ENCODE results near the gene SUGP1.

Gene SUGP1

GRCh38 chr19:19276386-19276785 is 43.9 kb downstream of the SUGP1 start:
- no peak overlapping the region for H3K4me3 ChIP-seq (ENCODE audit: low read depth, low read length)
- no peak for TF ChIP-seq CTCF (IDR thresholded peaks at IDR 0.05; ENCODE audit: control insufficient read depth, extremely low read depth, insufficient read depth)
- no peak for DNase-seq (ENCODE audit: low read depth)

GRCh38 chr19:19274716-19275565 is 45.4 kb downstream of the SUGP1 start:
- TF ChIP-seq CTCF (IDR thresholded peaks at IDR 0.05; ENCODE audit: control insufficient read depth, extremely low read depth, insufficient read depth) = no peak
- H3K4me3 ChIP-seq (ENCODE audit: low read depth, low read length) = no peak overlapping the region

GRCh38 chr19:19274146-19274545 is 46.2 kb downstream of the SUGP1 start:
- H3K4me3 ChIP-seq (ENCODE audit: low read depth, low read length) = no peak overlapping the region
- TF ChIP-seq CTCF (IDR thresholded peaks at IDR 0.05; ENCODE audit: control insufficient read depth, extremely low read depth, insufficient read depth) = no peak
- DNase-seq (ENCODE audit: low read depth) = no peak

More at GRCh38 chr19:19274716-19275565, 45.4 kb downstream of the SUGP1 start:
- DNase-seq (ENCODE audit: low read depth) = no peak

GRCh38 chr19:19271828-19272599 is 48.3 kb downstream of the SUGP1 start:
- no peak for DNase-seq (ENCODE audit: low read depth)
- TF ChIP-seq CTCF (IDR thresholded peaks at IDR 0.05; ENCODE audit: control insufficient read depth, extremely low read depth, insufficient read depth) = no peak
- no peak overlapping the region for H3K4me3 ChIP-seq (ENCODE audit: low read depth, low read length)

- TF ChIP-seq CTCF (IDR thresholded peaks at IDR 0.05; ENCODE audit: control insufficient read depth, extremely low read depth, insufficient read depth) = no peak
- no peak overlapping the region for H3K4me3 ChIP-seq (ENCODE audit: low read depth, low read length)
- DNase-seq (ENCODE audit: low read depth) = no peak
These were observed 49.3 kb downstream of the SUGP1 start for GRCh38 chr19:19270749-19271571.

GRCh38 chr19:19269952-19270694 is 50.2 kb downstream of the SUGP1 start:
- no peak overlapping the region for H3K4me3 ChIP-seq (ENCODE audit: low read depth, low read length)
- TF ChIP-seq CTCF (IDR thresholded peaks at IDR 0.05; ENCODE audit: control insufficient read depth, extremely low read depth, insufficient read depth) = no peak
- no peak for DNase-seq (ENCODE audit: low read depth)

All from LNCaP clone FGC (cell line).